Neutrophil (primary cell): ENCODE data around the gene ASIP.
"Not testable (repeated sequence)": the region's sequence is repeated elsewhere in the genome, so short reads cannot be mapped to it uniquely, and the experiment has no call there.

Experiments used
- H3K27ac ChIP-seq: fragments of 200-600 bp; sonication (generic); 2 replicates; pipeline ENCODE4 v1.5.1; 2016; ENCODE audit warnings: mild to moderate bottlenecking, moderate library complexity
- H3K27me3 ChIP-seq: fragments of 200-600 bp; sonication (generic); 2 replicates; pipeline ENCODE4 v1.6.0; 2016; ENCODE audit warnings: mild to moderate bottlenecking
- H3K36me3 ChIP-seq: fragments of 200-600 bp; sonication (generic); 2 replicates; pipeline ENCODE4 v1.5.1; 2017
- H3K4me1 ChIP-seq, 2 experiments: fragments of 200-600 bp in 1 of 2; sonication (generic) in 1 of 2; 1 replicate in 1 of 2; 2 replicates in 1 of 2; pipeline versions ENCODE4 v1.5.1 to v1.6.1; 2013 to 2016; ENCODE audit warnings: low read depth in 1 of 2, low read length in 1 of 2, mild to moderate bottlenecking in 1 of 2, moderate library complexity in 1 of 2; ENCODE audit not compliant: control insufficient read depth in 1 of 2, insufficient read depth in 1 of 2
- H3K4me3 ChIP-seq, 2 experiments: fragments of 200-600 bp in 1 of 2; sonication (generic) in 1 of 2; 1 replicate in 1 of 2; 2 replicates in 1 of 2; pipeline ENCODE4 v1.5.1; 2013 to 2016; ENCODE audit warnings: low read depth in 1 of 2, low read length in 1 of 2, mild to moderate bottlenecking in 1 of 2, moderate library complexity in 1 of 2
- H3K9me3 ChIP-seq: fragments of 200-600 bp; sonication (generic); 2 replicates; pipeline ENCODE4 v1.5.1; 2016
- TF ChIP-seq, protein P1 (sequence below): fragments of 200-600 bp; sonication (generic); IDR thresholded peaks from 2 replicates; pipeline ENCODE4 v1.5.1; 2016; ENCODE audit warnings: antibody characterized with exemption

Gene ASIP

GRCh38 chr20:34233687-34234086 is 7.5 kb upstream of the ASIP start:
- H3K9me3 ChIP-seq: no peaks in the 10 kb centered on the region
- H3K27ac ChIP-seq: no peak overlapping the region
- H3K36me3 ChIP-seq: no peaks in the 10 kb centered on the region
- TF ChIP-seq, protein P1, sequence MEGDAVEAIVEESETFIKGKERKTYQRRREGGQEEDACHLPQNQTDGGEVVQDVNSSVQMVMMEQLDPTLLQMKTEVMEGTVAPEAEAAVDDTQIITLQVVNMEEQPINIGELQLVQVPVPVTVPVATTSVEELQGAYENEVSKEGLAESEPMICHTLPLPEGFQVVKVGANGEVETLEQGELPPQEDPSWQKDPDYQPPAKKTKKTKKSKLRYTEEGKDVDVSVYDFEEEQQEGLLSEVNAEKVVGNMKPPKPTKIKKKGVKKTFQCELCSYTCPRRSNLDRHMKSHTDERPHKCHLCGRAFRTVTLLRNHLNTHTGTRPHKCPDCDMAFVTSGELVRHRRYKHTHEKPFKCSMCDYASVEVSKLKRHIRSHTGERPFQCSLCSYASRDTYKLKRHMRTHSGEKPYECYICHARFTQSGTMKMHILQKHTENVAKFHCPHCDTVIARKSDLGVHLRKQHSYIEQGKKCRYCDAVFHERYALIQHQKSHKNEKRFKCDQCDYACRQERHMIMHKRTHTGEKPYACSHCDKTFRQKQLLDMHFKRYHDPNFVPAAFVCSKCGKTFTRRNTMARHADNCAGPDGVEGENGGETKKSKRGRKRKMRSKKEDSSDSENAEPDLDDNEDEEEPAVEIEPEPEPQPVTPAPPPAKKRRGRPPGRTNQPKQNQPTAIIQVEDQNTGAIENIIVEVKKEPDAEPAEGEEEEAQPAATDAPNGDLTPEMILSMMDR: no peak
- H3K4me1 ChIP-seq: no peaks in the 10 kb centered on the region
- H3K4me3 ChIP-seq: no peak overlapping the region
- H3K27me3 ChIP-seq: no peaks in the 10 kb centered on the region

- Histone ChIP-seq H3K9me3 (no peaks in the 10 kb centered on the region), H3K4me1 (no peaks in the 10 kb centered on the region), H3K27ac (no peak overlapping the region), H3K27me3 (no peaks in the 10 kb centered on the region), H3K36me3 (no peaks in the 10 kb centered on the region), H3K4me3 (no peak overlapping the region)
- TF ChIP-seq, protein P1: no peak
Measured at GRCh38 chr20:34235875-34236274, 5.3 kb upstream of the ASIP start.

- no peak overlapping the region for H3K27ac ChIP-seq
- H3K27me3 ChIP-seq: no peaks in the 10 kb centered on the region
- no peaks in the 10 kb centered on the region for H3K9me3 ChIP-seq
- H3K4me1 ChIP-seq: no peaks in the 10 kb centered on the region
- no peaks in the 10 kb centered on the region for H3K36me3 ChIP-seq
- TF ChIP-seq, protein P1: no peak
- no peak overlapping the region for H3K4me3 ChIP-seq
Measured at GRCh38 chr20:34237942-34238341, 3.3 kb upstream of the ASIP start.

DNA sequence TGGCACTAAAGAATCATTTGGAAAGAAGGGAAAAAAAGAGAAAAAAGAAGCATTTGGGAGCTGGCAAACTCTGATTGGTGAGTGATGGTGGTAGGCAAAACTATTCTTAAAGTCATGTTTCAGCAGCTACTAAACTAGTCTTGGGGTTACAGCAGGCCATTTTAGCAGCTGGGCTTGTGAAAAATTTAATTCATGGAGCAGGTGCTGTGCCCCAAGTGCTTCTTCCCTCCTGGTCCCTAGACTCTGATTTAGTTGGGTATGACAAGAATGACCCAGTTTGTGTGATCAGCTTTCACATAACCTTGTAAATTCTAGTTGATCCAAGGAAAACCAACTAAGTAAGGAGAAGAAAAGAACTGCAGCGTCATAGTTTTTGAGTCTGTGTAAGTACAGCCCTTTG is 1.1 kb upstream of the ASIP start:
- TF ChIP-seq, protein P1: no peak
- no peaks in the 10 kb centered on the region for H3K36me3 ChIP-seq
- H3K9me3 ChIP-seq: no peaks in the 10 kb centered on the region
- H3K27me3 ChIP-seq: no peaks in the 10 kb centered on the region
- H3K4me3 ChIP-seq: no peak overlapping the region
- H3K27ac ChIP-seq: no peak overlapping the region
- H3K4me1 ChIP-seq: no peaks in the 10 kb centered on the region

DNA sequence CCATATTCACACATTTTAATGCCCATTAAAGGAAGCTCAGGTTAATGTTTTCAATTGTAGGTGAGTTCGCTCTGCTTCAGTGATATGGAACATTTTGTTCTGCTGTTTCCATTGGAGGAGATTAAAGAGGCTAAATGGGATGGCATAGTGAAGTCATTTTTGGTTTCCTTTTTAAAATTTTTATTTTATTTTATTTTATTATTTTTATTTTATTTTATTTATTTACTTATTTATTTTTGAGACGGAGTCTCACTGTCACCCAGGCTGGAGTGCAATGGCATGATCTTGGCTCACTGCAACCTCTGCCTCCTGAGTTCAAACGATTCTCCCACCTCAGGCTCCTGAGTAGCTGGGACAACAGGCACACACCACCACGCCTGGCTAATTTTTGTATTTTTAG is 792 bp downstream of the ASIP start:
- H3K9me3 ChIP-seq, H3K27me3 ChIP-seq, H3K4me1 ChIP-seq, H3K27ac ChIP-seq, H3K4me3 ChIP-seq, H3K36me3 ChIP-seq: not testable (repeated sequence)

DNA sequence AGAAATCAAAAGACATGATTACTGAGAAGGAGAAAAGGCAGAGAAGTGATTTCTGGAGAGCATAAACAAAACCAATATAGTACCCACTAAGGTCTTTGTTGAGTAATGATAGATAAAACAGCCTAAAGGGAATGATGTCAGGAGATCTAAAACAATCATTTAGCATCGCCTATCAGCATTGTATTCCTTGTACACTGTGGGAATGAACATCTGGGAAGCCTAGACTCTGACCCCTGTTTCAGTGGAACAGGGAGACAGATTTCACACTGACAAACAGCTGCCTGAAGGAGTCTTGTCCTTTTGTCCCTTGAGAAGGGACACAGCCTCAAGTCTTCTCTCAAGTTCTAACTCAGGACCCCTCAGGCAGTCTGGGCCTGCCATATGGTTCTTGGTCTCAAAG is 1.7 kb downstream of the ASIP start:
- TF ChIP-seq, protein P1: no peak
- no peak overlapping the region for H3K27ac ChIP-seq
- H3K27me3 ChIP-seq: no peaks in the 10 kb centered on the region
- no peaks in the 10 kb centered on the region for H3K9me3 ChIP-seq
- no peaks in the 10 kb centered on the region for H3K36me3 ChIP-seq
- no peak overlapping the region for H3K4me3 ChIP-seq
- no peaks in the 10 kb centered on the region for H3K4me1 ChIP-seq
